Measurements from ENCODE around the gene LRRC8C. TPM values are rescaled to one million over a fixed set of nuclear protein-coding genes. Genes with fewer than 3 reads are reported as not detected.

Gene LRRC8C
- total and polyA plus RNA-seq, 2 experiments from 2014 or later: 0.89 to 3.9 TPM

- no peak overlapping the region for H3K27ac Mint-ChIP-seq
- H3K9me3 Mint-ChIP-seq: no peaks in the 10 kb centered on the region
- Histone ChIP-seq H3K36me3 (ENCODE audit: insufficient read depth) (no peaks in the 10 kb centered on the region), H3F3A (replicated peaks; ENCODE audit: low read depth) (no peaks in the 10 kb centered on the region), H2AFZ (no peak overlapping the region), H3K79me2 (replicated peaks; ENCODE audit: insufficient read depth) (no peaks in the 10 kb centered on the region), H3K27ac (ENCODE audit: low read depth) (no peak overlapping the region), H4K20me1 (replicated peaks; ENCODE audit: insufficient read depth) (no peaks in the 10 kb centered on the region), H3K4me2 (no peak overlapping the region), H3K9me2 (ENCODE audit: insufficient read depth) (no peaks in the 10 kb centered on the region), H3K4me1 (ENCODE audit: insufficient read depth) (no peaks in the 10 kb centered on the region), H3K27me3 (ENCODE audit: insufficient read depth) (no peaks in the 10 kb centered on the region), H3K4me3 (no peak overlapping the region)
- no peaks in the 10 kb centered on the region for H3K36me3 Mint-ChIP-seq (ENCODE audit: low read depth)
- no peaks in the 10 kb centered on the region for H3K27me3 Mint-ChIP-seq (ENCODE audit: insufficient read depth, low read depth, poor library complexity)
- DNase-seq (ENCODE audit: low spot score): no peak
- H3K4me3 Mint-ChIP-seq: no peak overlapping the region
- TF ChIP-seq POLR2AphosphoS5 (IDR thresholded peaks at IDR 0.05; ENCODE audit: low read depth): no peak
- TF ChIP-seq NANOG (IDR thresholded peaks at IDR 0.05; ENCODE audit: borderline replicate concordance): no peak
- no peak for TF ChIP-seq JUNB (IDR thresholded peaks at IDR 0.05; ENCODE audit: unreplicated experiment)
- TF ChIP-seq EZH2 (IDR thresholded peaks at IDR 0.05; ENCODE audit: low read depth, unreplicated experiment): no peak
- TF ChIP-seq, protein P1, sequence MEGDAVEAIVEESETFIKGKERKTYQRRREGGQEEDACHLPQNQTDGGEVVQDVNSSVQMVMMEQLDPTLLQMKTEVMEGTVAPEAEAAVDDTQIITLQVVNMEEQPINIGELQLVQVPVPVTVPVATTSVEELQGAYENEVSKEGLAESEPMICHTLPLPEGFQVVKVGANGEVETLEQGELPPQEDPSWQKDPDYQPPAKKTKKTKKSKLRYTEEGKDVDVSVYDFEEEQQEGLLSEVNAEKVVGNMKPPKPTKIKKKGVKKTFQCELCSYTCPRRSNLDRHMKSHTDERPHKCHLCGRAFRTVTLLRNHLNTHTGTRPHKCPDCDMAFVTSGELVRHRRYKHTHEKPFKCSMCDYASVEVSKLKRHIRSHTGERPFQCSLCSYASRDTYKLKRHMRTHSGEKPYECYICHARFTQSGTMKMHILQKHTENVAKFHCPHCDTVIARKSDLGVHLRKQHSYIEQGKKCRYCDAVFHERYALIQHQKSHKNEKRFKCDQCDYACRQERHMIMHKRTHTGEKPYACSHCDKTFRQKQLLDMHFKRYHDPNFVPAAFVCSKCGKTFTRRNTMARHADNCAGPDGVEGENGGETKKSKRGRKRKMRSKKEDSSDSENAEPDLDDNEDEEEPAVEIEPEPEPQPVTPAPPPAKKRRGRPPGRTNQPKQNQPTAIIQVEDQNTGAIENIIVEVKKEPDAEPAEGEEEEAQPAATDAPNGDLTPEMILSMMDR (conservative IDR thresholded peaks at IDR 0.05; ENCODE audit: low read depth in 2 of 2): no peak
- no peak for TF ChIP-seq EZH2phosphoT487 (IDR thresholded peaks at IDR 0.05; ENCODE audit: unreplicated experiment)
- TF ChIP-seq ZNF331 (CRISPR knock-in tag; IDR thresholded peaks at IDR 0.05; ENCODE audit: low read depth): no peak
- TF ChIP-seq, protein P2, sequence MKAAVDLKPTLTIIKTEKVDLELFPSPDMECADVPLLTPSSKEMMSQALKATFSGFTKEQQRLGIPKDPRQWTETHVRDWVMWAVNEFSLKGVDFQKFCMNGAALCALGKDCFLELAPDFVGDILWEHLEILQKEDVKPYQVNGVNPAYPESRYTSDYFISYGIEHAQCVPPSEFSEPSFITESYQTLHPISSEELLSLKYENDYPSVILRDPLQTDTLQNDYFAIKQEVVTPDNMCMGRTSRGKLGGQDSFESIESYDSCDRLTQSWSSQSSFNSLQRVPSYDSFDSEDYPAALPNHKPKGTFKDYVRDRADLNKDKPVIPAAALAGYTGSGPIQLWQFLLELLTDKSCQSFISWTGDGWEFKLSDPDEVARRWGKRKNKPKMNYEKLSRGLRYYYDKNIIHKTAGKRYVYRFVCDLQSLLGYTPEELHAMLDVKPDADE (IDR thresholded peaks at IDR 0.05): no peak
- no peaks in the 10 kb centered on the region for H3K4me1 Mint-ChIP-seq
- ATAC-seq: no peak
Measured at GRCh38 chr1:89670711-89671110, 37.8 kb downstream of the LRRC8C start.

- Mint-ChIP-seq H3K27ac (no peak overlapping the region), H3K4me1 (no peaks in the 10 kb centered on the region), H3K4me3 (no peak overlapping the region), H3K9me3 (no peaks in the 10 kb centered on the region), H3K27me3 (ENCODE audit: insufficient read depth, low read depth, poor library complexity) (no peaks in the 10 kb centered on the region), H3K36me3 (ENCODE audit: low read depth) (no peaks in the 10 kb centered on the region)
- H3K27ac ChIP-seq (ENCODE audit: low read depth): no peak overlapping the region
- ATAC-seq (no peak), DNase-seq (ENCODE audit: low spot score) (no peak)
- H4K20me1 ChIP-seq (replicated peaks; ENCODE audit: insufficient read depth): no peaks in the 10 kb centered on the region
- no peaks in the 10 kb centered on the region for H3F3A ChIP-seq (replicated peaks; ENCODE audit: low read depth)
- no peak overlapping the region for H3K4me3 ChIP-seq
- no peaks in the 10 kb centered on the region for H3K9me2 ChIP-seq (ENCODE audit: insufficient read depth)
- H3K27me3 ChIP-seq (ENCODE audit: insufficient read depth): no peaks in the 10 kb centered on the region
- H3K79me2 ChIP-seq (replicated peaks; ENCODE audit: insufficient read depth): no peaks in the 10 kb centered on the region
- H3K36me3 ChIP-seq (ENCODE audit: insufficient read depth): no peaks in the 10 kb centered on the region
- H3K4me2 ChIP-seq: no peak overlapping the region
- no peaks in the 10 kb centered on the region for H3K4me1 ChIP-seq (ENCODE audit: insufficient read depth)
- H2AFZ ChIP-seq: no peak overlapping the region
- no peak for TF ChIP-seq ZNF114 (CRISPR knock-in tag; IDR thresholded peaks at IDR 0.05)
- TF ChIP-seq, protein P1 (conservative IDR thresholded peaks at IDR 0.05; ENCODE audit: low read depth in 2 of 2): no peak
- no peak for TF ChIP-seq EZH2phosphoT487 (IDR thresholded peaks at IDR 0.05; ENCODE audit: unreplicated experiment)
- TF ChIP-seq ZNF331 (CRISPR knock-in tag; IDR thresholded peaks at IDR 0.05; ENCODE audit: low read depth): no peak
- no peak for TF ChIP-seq ZNF462 (CRISPR knock-in tag; IDR thresholded peaks at IDR 0.05)
Measured at GRCh38 chr1:89671775-89672488, 39.0 kb downstream of the LRRC8C start.

All from GM23338 (cell line).